GM21737 (cell line): Measurements from ENCODE around the gene PNISR.

Source experiments
- ATAC-seq: cut with Tn5 transposase; IDR thresholded peaks from one replicate; pipeline ENCODE4 v1.9.1; 2021; ENCODE audit warnings: mild to moderate bottlenecking, moderate library complexity; ENCODE audit not compliant: unreplicated experiment

PNISR gene

DNA sequence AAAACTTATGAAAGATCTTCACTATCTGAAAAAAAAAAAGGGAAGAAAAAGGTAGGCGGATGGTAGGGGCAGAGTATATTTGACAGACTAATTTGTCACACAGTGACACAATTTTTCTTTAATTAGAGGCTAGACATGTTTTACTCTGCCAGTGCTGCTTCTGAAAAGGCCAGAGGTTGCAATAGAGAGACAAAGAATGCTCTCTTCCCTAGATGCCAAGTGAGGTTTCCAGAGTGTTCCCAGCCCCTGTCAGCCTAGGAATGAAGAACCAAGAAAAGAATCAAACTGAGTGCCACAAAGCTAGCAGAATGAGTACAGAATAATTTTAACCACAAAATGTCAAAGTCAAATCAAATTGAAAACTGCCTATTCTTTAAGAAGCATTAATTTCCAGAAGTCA lies 13.0 kb downstream of the PNISR start:
- no peak for ATAC-seq

DNA sequence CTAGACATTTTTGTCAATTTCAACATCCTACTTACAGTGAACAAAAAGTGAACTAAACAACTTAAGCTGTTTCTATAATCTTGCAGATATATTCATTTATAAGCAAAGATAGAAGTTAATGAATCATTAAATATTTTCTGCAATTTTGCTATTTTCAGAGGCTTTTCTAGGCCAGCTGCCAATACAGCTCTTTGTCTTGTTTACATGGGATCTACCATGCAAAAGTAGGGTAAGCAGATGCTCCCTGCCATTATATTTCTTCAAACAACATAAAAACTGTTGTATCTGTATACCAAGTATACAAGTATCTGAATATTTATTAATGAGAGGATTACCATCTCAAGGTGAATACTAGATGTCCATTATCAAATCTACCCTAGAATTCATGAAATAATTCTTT lies 15.4 kb downstream of the PNISR start:
- no peak for ATAC-seq

DNA sequence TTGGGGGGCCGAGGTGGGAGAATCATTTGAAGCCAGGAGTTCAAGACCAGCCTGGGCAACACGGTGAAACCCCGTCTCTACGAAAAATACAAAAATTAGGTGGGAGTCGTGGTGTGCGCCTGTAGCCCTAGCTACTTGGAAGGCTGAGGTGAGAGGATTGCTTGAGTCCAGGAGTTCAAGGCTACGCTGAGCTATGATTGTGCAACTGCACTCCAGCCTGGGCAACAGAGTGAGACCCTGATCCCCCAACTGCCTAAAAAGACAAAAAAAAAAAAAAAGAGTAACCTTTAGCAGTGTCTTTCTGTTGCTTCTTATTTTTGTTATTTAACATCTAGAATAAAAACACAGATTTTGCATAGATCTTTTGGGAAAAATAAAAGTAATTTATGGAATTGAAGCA lies 18.0 kb downstream of the PNISR start:
- no peak for ATAC-seq

DNA sequence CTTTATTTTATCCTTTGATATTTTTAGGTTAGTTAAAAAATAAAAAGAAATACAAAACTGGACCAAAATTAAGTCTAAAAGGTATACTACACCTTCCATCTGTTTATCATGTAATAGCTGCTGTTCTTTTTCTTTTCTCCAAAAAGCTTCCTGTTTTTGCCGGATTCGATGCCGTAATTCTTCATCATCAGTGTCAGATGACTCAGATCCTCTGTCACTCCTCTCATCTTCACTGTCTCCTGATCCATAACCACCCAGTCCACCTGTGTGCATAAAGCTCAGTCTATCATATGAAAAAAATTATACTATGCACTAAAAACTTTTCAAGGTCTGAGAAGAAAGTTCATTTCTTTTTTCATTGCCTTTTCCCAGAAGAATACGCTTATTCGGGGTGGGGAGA lies 22.7 kb downstream of the PNISR start:
- no peak for ATAC-seq

DNA sequence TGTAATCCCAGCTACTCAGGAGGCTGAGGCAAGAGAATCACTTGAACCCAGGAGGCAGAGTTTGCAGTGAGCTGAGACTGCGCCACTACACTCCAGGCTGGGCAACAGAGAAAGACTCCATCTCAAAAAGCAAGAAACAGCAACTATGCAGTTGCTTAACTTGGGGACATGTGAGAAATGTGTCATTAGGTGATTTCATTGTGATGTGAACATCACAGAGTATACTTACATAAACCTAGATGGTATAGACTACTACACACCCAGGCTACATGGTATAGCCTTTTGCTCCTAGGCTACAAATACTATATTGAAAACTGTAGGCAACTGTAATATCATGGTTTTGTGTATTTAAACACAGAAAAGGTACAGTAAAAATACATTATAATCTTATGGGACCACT lies 27.8 kb downstream of the PNISR start:
- no peak for ATAC-seq

DNA sequence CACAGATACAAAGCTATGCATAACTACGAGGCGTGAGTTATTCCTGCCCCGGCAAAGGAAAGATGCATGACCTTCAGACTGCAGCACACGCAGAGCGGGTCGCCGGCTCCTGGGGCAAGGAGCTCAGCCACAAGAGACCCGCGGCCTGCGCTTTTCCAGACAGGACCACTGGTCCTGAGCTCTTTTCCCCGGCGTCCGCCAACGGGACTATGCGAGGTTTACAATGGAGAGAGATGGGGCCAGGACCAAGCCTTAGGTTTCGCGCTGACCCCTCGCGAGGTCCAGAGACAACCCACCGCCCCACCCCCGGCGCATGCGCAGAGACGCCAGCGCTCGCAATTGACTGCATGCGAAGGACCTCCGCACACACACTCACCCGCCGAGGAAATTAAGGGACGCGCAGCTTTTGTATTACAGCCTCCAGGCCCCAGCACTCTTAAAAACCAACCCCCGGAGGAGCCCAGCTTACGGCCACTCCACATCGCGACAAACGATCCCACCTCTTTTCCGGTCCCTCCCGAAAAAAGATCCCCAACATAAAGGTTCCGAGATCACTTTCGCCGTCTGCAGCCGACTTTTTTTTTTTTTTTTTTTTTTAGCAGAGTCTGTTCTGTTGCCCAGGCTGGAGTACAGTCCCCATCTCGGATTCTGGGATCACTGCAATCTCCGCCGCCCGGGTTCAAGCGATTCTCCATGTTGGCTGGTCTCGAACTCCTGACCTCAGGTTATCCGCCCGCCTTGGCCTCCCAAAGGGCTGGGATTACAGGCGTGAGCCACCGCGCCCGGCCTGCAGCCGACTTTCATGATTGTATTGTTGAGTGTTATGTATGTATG lies 31.2 kb downstream of the PNISR start, which contains the start of gene COQ3:
COQ3 (minus strand) TSS at position 498 of the 834 bp plus-strand sequence; CDS start at position 482, 16 bp downstream.
- ATAC-seq: peak; percentile 65

DNA sequence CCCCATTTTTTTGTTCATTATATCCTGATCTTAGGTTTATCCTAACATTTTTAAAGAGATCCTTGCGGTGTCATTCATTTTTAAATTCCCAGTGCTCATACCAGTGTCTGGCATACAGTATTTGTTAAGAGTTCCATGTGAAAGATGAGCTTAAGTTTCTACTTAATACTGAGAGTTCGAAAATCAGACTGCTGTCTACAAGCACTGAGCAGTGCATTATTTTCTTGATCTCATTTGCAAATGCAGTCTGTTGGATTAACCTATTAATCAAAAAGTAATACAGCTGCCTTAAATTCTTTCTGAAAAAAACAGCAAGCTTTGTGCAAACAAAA lies 31.8 kb downstream of the PNISR start:
- ATAC-seq: peak; percentile 11

DNA sequence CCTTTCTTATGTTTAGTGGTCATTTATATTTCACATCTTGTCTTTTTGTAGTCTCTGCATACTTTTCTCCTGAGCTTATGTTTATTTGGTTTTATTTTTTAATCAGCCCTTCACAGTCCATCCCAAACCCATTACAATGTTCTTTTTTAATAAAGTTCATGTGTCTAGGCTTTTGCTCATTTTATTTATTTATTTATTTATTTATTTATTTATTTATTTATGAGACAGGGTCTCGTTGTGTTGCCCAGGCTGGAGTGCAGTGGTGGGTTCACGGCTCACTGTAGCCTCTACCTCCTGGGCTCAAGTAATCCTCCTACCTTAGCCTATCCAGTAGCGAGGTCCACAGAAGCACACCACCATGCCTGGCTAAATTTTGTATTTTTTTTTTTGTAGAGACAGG lies 34.2 kb downstream of the PNISR start:
- ATAC-seq: no peak

DNA sequence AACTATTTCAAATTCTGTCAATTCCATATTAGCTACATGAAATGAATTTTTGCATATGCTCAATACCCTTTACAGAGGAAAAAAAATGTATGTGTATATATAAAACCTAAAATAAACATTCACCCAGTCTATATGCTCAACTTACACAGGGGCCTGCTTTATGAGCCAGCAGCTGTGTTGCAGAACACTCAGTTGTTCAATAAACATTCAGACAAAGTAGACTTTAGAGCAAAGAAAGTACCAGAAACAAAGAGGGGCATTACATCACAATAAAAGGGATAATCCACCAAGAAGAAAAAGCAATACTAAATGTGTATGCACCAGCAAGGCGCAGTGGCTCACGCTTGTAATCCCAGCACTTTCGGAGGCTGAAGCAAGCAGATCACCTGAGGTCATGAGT lies 40.6 kb downstream of the PNISR start:
- ATAC-seq: no peak

DNA sequence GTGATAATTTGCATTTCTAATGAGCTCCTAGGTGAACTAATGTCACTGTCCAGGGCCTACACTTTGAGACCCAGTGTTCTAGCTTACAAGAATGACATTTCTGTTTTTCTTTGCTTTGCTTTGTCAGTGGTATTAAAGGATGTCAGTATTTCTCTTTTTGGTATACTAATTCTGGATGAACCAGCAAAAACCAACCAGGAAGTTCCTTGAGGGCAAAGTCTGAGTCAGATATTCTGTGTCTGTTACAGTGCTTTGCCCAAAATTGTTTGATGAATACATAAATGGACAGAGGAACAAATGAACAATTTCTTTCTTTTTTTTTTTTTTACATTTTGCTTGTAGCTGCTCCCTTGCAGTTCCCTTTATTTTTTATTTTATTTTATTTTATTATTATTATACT lies 46.5 kb downstream of the PNISR start:
- ATAC-seq: no peak

DNA sequence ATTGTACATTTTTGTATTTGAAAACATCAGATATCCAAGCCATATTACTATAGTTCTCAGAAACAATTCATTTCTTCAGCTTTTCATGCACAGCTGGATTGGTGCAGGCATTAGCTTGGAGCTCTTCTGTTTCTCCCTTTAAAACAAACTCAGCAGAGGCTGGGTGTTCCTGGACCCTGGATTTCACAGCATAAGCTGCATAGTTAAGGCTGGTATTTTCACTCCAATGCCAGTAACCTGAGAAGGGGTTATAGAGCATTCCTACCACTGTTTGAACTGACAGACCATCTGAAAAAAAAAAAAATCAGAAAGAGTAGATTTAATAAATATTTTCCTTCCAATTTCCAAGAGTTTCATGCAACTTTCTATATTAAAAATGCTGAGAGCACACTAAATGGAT lies 55.6 kb downstream of the PNISR start:
- ATAC-seq: no peak

DNA sequence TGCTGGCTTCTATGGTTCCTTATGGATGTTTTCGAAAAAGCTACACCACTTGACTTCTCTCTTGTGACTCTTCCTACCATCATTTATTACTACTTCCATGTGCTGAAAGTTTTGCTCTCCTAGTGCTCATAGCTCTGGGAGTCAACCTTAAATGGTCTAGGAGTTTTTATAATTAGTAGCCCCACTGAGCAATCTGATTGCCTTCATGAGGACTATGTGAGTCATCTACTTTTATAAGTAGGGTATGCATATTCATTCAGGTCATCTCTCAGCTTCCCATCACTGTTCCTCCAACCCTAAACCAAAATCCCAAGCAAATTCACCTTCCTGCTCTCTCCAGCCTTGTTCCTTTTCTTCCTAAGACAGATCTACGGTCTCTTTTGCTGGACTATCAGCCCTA lies 58.3 kb downstream of the PNISR start:
- no peak for ATAC-seq

DNA sequence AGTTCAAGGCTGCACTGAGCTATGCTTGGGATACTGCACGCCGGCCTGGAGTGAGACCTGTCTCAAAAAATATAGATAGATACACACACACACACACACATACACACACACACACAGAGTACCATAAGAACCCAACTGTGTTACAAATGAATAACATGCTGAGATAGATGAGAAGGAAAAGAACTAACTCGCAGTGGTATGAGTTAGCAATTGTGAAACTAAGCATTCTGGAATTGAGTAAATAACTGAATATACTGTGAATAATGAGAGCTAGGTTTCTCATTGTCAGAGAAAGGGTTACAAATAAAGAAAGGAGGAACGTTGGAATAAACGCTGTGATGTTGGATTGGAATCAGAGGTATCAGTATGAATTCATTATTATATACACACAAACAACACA lies 61.1 kb downstream of the PNISR start:
- ATAC-seq: no peak

DNA sequence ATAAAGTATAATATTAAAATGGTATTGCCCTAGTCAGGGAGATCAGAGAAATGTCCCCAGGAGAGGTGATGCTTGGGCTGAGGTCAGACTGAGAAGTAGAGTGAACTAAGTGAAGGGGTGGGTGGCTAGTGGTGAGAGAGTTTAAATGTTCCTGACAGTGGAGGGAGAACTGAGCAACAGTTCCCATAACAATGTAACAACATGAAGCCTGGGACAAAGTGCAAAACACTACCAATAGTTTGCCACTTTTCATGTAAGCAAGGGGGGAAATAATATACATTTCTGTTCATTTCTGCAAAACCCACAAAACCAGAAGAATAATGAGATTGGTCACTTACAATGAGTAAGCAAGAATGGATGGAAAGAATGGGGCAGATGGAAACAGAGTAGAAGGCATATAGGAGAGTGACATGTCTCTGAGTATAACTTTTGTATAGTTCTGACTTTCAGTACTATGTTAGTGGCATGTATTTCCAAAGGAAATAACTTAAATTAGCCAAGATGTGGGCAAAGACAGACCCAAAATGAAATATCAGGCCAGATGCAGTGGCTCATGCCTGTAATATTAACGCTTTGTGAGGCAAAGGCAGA lies 62.3 kb downstream of the PNISR start:
- no peak for ATAC-seq

DNA sequence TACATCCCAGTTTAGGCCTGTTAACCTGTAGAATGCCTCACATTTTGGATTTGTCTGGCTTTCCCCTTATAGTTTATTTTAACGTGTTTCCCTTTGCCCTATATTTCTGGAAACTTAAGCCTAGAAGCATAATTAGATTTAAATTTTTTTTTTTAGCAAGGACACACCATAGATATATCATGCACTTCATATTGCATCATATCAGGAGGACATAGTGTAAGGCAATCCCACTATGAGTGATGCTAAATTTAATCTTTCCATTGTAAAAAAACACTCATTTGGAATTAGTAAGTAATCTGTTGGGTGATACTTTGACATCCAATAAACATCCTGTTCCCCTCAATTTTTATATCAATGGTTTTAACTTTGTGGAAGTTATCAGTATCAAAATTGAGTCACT lies 65.3 kb downstream of the PNISR start:
- no peak for ATAC-seq

DNA sequence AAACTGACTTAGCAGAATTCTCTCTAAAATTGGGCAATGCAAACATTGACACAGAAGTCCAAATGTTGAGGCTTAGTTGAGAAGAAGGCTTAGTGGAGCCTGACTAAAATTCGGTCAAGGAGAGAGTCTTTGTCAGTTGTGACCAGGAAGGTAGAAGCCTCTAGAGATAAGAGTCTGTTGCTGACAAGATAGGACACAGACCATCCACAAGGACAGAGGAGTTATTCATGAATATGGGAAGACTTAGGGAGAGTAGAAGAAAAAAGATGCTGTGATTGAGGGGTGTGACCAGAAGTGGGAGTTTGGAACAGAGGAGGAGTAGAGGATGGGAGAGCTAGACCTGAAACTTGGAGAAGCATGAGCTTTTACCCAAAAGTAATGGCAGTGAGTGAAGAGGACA lies 68.5 kb downstream of the PNISR start:
- ATAC-seq: no peak

DNA sequence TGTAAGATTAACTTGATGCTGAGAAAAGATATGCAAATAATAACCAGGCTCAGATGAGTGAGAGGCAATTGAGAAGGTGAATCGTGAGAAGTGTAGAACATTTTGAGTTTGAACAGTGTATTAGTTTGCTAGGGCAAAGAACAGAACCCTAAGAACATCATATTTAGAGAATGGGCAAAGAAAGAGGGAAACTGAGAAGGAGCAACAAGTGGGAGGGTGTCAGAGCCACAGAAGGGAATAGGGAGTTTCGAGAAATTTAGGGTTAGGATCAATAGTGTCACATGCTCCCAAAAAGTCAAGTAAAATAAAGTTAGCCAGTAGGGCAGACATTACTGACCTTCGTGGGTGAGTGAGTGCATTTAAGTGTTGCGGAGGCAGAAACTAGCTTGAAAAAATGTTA lies 70.1 kb downstream of the PNISR start:
- no peak for ATAC-seq

DNA sequence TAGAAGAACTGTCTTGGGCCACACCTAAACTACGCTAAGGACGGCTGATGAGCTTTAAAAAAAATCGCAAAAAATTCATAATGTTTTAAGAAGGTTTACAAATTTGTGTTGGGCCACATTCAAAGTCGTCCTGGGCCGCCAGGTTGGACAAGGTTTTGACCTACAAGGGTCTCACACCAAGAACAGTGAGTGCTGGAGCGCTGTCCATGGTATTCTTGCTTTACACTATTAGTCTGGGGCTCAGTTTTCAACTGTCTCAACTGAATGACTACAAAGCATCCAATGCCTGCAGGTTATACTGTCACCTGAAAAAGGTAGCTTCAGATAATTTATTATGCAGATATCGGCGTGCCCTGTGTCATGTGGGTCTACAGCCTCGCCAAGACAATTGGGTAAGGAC lies 72.0 kb downstream of the PNISR start:
- no peak for ATAC-seq

DNA sequence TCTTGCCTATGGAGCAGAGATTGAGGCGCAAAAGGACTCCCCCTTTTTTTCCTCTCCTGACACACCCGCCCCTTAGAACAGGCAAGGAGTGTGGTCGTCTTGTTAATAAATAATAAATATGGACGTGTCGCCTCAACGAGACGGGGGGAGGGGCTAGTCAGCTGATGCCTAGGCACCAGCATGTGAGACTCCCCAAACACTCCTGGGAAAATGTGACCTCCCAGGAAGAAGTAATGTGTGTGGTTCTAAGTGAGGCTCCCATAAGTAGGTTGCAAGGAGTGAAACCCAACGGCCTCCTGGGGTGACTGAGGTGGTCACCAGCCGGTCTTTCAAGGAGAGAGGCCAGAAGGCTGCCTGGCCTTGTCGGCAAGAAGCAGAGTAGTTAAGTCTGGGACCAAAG lies 74.5 kb downstream of the PNISR start:
- no peak for ATAC-seq

DNA sequence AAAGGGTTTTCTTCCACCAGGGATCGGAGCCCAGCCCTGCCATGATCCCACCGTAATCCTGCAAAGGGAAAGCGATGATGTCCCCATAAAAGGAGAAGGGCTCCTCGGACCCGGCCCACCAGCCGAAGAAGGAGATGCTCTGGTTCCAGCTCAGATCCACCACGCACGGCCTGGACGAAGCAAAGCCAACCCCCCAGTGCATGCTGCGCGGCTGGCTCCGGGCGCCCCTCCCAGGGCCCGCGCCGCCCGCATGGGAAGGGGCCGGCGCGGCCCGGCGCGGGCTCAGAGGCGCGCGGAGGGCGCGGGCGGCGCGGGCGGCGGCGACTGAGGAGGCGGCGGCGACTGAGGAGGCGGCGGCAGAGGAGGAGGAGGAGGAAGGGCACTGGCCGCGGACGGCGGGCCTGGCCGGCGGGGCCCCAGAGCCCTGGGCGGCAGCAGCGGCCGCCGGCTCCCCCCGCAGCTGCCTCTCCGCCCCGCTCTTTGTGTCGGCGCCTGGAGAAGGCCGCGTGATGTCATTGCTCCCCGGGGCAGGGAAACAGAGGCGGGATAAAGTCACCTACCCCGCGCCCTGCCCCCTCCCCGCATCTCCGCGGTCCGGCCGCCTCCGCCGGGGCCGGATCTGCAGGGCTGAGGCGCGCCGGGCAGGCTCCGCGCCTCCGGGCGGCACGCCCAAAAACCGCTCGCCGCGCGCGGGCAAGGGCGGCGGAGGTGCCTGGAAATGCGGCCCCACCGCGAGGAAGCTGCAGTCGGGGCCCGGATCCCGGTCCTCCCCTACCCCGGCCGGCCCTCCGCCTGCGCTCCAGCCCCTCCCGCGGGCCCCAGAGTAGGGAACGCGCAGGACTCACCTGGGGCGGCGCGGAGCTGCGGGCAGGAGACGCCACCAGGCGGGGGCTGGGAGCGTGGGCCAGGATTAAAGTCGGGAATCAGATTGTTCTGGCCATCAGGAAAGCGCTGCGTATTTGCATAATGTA lies 75.7 kb downstream of the PNISR start, which contains the start of gene FAXC:
FAXC (minus strand) TSS at position 504 of the 971 bp plus-strand sequence; CDS start at position 202, 302 bp downstream.
- ATAC-seq: peak; percentile 64
